GM18520 (cell line): Measurements from ENCODE around the gene GCC2.
"Not testable (repeated sequence)": the region's sequence is repeated elsewhere in the genome, so short reads cannot be mapped to it uniquely, and the experiment has no call there.

ENCODE experiments used
- ATAC-seq: cut with Tn5 transposase; IDR thresholded peaks from one replicate; pipeline ENCODE4 v1.9.1; 2021; ENCODE audit not compliant: unreplicated experiment

GCC2 gene

DNA sequence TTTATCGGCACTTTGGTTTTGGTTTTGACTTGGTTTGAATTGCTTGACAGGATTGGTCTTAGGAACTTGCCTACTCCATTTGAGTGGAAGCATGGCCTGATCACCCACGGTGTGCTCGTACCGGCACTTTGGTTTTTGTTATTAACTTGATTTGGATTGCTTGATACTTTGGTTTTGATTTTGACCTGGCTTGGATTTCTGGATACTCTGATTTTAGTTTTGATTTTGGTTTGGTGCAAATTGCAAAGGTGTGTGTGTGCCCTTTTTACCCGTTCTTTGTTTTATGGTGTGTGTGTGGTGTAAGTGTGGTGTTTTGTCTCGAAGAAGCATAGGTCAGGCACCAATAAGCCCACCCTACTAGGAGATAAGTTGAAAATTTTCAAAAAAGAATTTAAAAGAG lies 75.7 kb downstream of the GCC2 start:
- not testable (repeated sequence) for ATAC-seq

DNA sequence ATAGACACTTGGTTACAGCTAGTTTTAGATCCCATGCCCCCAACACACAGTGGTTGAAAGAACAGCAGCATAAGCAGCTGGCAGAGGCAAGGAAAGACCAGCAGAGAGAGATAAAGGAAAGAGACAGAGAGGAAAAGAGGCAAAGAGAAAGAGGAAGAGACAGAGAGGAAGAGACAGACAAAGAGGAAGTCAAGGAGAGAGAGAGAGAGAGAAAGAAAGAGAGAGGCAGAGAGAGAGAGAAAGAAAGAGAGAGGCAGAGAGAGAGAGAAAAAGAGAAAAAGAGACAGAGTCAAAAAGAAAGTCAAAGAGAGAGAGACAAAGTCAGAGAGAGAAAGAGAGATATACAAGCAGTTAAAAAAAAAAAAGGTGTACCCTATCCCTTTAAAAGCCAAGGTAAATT lies 76.3 kb downstream of the GCC2 start:
- ATAC-seq: not testable (repeated sequence)

DNA sequence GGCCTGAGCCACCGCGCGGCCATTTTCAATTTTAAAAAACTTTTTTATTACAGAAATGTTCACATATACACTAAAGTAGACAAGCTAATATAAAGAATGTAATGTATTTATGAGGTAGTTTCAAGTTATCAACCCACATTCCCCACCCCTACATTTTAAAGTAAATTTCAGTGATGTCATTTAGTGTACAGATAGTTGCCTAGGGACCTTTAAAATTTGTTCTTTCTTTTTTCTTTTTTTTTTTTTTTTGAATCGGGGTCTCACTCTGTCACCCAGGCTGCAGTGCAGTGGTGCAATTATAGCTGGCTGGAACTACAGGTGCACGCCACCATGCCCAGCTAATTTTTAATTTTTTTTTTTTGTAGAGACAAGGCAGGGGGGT lies 82.7 kb downstream of the GCC2 start:
- ATAC-seq: no peak

DNA sequence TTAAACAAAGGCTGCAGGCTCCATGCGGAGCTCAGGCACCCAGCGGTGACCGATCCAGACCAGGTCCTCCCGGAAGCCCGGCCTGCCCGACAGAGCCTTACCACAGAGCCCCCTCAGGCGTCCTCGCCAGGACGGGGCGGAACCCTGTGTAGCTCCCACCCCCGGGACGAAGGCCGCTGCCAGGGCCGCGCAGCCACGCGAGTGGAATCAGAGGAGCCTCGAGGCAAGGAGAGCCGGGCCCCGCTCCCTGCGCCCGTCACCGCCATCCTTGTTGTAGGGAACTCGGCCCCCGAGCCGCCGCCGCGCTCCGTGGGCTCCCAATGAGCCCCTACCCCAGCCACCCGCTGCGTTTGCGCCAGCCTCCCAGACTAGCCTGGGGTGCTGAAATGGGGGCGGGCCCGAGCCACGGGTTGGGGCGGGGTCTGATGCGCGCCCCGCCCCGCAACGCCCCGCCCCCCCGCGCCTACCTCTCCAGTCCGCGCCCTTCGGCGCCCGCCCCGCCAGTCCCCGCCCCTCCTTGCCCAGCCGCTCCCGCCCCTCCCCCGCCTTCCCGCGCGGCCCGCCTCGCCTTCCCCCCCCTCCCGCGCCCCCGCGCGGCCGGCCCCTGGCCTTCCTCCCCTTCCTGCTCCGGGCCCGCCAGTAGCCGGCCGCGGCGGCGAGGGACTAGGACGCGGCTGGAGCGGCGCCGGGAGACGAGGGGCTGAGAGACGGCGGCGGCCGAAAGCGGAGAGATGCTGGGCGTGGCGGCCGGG lies 85.0 kb downstream of the GCC2 start, which contains the start of gene LIMS1:
Gene LIMS1, plus strand, starts transcription at position 639 of the 752 bp plus-strand sequence. Its CDS starts 93 bp downstream, at position 732.
- peak; percentile 77 for ATAC-seq

DNA sequence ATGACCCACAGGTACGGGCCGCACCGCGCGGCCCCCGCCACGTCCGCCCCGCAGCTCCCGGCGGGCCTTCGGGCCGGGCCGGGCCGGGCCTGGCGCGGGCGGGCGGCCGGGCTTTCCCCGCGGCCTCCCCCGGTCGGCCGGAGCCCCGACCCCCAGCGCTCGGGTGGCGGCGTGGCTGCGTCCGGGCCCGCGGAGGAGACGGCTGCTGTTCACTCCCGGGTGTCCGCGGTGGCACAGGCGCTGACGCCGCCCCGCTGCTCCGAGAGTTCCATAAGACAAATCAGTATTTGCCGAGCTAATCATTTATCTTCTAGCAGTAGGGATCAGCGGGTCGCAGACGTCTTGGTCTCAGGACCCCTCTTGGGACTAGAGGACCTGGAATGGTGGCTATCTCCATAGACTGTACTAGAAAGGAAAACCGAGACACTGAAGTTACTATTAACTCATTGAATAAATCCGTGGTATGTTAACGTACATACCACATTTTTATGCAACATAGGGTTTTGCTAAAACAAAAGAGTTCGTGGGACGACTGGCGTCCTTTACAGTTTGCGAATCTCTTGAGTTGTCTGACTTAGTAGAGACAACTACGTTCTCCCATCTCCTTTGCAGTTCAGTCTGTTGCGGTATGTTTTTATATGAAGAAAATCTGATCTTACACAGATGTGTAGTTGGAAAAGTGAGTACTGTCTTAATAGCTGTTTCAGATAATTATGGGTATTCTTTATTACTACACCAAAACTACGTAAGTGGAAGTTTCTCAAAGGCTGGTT lies 85.8 kb downstream of the GCC2 start:
- peak; percentile 17 for ATAC-seq

DNA sequence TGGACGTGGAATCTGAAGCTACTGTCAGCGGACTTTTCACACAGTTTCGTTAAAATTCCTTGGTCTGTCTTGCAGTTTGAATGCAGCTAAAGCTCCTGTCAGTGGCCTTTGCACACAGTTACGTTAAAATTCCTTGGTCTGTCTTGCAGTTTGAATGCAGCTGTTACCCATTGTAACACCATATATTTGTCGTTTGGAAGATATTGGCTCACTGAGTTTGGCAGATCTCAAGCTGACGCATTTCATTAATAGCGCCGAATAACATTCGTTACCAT lies 86.3 kb downstream of the GCC2 start:
- no peak for ATAC-seq

DNA sequence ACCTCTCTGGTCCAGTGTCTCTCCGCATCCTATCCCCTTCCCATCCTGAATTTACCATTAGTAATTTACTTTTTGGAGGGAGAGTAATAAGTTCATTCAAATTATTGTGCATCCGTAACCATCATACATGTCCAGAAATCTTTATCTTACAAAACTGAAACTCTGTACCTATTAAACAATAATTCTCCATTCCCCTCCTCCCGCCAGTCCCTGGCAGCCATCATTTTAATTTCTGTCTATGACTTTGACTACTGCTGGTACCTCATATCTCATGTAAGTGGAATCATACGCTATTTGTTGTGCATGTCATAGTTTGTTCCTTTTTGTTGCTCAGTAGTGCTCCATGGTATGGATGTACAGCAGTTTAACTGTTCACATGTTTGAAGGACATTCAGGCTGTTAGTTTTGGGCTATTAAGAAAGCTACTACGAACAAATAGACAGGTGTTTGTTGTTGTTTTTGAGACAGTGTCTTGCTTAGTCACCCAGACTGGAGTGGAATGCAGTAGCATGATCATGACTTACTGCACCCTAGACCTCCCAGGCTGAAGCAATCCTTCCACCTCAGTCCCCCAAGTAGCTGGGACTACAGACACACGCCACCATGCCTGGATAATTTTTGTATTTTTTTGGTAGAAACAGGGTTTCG lies 87.3 kb downstream of the GCC2 start:
- ATAC-seq: no peak

DNA sequence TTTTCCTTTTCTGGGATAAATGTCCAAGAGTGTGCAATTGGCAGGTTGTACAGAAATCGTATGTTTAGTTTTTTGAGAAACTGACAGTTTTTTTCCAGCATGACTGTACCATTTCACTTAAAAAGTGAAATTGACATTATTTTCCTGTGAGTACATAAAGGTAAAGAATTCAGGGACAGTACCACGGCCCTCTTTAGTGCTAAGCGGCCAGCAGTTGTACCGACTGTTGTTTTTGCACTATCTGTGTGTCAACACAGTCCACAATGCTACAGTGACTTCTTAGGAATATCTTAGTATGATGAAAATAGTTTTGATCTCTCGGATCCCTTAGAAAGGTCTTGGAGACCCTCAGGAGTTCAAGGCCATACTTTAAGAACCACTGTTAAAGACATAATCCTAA lies 87.9 kb downstream of the GCC2 start:
- no peak for ATAC-seq

DNA sequence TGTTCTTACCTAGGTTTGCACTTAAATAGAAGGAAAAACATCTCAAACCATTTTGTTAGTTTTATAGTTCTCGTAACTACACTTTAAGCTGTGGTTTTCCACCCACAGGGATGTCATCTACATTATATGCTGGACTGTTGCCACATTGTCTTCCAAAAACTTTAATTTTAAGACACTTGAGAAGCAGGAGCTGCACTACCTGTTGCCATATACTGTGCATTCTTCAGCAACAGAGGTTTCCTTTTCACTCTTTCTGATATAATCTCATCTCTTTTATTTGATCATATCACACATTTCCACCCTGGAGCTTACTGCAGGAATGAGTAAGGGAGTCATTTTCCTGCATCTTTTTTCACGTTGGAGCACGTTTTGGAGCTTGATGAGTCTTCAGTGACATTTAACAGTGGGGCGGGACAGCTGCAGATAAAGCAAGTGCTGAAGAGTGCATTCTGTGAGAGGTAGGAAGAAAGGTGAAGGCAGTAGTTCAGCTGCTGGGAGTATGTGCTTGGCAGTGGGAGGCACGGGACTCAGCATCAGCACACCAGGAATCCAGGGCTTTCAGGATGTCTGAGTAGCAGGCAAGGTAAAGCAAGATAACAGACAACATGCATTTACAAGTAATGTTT lies 89.1 kb downstream of the GCC2 start:
- ATAC-seq: no peak

DNA sequence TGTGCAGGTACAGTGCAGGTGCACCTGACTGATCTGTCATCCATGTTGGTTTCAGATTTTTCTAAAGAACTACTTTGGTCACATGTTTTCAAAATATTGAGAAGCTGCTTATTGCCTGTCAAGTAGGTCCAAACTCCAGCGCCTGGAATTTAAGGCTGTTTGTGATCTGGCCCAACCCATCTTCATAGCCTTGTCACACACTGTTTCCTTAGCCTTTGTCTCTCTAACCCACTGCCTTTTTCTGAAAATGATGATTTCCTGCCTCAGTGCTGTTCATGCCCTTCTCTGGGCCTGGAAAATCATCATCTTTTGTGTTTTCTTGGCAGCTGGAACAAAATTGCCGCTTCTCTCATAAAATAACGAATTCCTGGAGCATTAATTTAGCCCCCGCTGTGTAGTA lies 92.4 kb downstream of the GCC2 start:
- no peak for ATAC-seq

DNA sequence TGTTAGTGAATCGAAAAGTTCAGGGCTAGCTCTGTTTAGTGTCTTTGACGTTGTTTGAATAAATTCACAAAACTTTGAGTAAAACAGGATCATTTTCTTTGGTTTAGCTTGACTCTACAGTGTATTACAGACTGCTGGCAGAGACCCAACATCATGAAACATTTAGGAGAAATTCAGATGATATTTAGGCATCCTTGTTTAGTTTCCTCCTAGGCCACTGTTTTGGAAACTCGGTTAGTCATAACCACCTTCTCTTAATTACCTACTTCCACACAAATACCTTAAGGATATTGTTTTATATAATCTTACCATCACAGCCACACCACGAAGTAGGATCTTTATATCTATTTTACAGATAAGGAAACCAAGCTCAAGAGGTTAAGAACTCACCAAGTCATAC lies 93.1 kb downstream of the GCC2 start:
- no peak for ATAC-seq

DNA sequence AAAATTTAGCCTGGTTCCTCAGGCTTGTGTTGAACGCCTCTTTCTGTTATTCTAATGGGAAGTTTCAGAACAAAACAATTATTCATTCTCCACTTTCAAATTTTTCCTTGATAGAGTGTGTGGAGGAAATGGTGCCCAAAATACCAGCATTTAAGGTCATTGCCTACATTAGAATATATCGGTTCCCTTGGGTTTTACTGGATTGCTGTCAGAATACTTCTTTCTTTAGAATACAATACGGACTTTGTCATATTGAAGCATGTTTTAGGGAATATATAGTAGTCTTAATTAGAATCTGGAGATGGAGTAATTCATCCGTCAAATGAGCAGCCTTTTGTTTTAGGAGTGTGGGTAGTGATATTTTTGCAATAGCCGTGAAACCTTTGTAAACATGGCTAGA lies 98.6 kb downstream of the GCC2 start:
- ATAC-seq: no peak

DNA sequence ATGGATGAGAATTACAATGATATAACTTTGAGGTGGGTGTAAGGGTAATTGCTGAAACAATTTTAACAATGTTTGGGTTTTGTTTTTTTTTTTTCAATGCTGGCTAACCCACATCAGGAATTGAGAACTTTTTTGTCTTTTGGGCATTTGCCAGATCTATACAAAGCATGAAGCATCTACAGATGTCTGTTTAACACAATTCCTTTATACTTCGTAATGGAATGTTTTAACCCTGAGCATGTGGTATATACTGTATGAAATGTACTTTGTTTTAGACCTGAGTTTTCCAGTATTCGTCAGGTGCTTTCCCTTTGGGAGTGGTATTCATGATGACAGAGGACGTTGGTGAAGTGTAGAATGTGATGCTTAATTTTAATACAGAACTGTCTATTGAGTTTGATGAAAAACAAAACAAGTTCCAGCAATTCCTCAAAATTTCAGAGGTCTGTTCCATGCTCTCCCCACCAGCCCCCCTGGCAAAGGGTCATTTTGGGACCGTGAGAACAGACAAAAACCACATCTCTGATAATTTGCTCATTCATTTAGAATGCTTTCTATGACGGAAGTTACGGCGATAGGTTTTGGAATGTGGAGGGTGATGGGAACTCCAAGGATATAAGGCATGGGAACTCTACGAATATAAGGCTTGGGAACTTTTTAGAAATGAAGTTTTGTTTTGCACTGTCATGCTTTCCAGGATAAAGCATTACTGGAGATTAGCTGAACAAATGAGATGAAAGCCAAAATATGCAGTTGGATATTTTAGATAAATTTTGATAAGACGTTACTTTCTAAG lies 99.4 kb downstream of the GCC2 start:
- ATAC-seq: no peak

DNA sequence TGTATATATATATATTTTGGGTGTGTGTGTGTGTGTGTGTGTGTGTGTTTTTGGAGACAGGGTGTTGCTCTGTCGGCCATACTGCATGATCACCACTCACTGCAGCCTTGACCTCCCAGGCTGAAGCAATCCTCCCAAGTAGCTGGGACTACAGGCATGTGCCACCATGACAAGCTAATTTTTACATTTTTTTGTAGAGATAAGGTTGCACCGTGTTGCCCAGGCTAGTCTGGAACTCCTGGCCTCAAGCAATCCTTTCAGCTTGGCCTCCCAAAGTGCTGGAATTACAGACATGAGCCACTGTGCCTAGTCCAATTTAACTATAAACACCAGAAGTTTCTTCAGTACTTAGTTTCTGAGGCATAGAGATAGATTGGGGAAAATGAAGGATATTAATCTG lies 103.6 kb downstream of the GCC2 start:
- no peak for ATAC-seq

DNA sequence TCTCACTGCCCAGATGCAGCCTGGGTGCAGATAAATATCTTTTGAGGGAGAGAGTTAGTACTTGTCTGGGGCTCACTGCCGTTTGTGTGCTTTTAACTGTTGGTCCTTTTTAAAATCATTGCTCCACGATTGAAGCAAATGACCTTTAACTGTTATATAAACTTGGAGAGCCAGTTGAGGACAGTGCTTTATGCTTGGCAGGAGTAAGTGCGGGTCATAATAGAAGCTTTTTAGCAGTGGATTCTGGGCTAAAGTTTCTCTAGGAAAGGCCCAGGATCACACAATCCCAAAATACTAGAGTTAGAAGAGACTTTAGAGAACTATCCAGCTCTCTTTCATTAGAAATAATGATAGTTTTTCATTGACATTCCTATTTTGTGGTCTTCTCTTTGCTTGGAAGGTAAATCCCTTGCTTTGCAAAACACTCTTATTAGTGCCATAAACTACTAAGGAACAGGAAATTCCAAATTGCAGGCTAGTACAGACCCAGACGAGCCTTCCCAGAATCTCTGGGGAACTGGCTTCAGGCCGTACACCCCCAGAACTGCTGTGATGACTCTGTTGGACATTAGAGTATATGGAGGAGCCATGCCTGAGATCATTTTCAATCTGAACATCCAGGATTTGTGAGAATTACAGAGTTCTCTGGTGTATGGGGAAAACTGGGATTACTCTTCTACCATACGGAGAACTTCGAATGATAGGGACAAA lies 104.4 kb downstream of the GCC2 start:
- no peak for ATAC-seq

DNA sequence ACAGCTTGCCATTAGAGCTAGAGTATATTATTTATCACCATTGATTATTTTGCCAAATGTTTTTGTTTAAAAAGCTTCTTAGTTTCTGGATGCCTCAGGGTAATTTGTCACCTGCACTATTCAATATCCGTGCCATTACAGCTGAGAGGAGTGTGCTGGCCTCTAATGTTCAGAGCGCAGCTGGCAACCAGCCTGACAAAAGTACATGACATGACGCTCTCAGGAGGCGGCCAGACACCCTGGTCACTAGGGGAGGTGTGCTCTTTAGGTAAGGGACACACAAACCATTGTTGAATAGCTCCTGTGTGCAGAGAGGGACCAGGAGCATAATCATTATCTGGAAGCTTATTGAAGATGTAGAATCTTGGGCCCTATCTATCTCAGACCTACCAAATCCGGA lies 105.5 kb downstream of the GCC2 start:
- ATAC-seq: no peak

DNA sequence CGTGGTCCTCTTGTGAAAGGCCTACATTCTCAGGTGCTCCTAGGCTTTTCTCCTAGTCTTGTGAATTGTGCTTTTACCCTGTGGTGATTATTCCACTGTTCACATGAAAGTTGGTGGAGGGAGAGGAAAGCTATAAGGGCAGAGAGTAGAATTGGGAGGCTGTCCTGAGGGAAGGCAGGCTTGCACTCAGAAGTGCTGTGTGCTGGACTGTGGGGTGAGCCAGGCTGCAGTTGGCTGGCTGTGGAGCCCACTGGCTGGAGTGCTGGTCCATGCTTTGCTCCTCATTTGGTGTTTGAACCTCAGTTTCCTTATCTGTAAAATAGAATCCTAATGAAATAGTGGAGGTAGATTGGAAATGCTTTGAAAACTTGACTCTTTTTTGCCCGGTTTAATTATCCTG lies 106.6 kb downstream of the GCC2 start:
- ATAC-seq: no peak

DNA sequence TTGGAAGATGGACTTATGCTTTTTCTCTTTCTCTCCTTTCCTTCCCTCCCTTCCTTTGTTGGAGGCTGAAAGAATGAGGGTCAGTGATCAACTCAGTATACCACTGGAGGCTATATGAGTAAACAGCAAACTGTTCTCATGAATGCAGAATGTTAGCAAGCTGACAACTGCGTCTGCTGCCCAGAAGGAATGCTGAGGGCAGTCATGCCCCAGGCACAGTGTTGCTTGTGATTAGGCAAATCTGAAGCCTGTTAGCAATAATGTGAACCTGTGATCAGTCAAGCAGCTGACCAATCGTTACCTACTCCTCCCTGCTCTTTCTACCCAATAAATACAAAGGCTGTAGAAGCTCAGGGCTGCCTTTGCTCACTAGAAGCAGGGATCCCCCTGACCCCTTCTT lies 107.6 kb downstream of the GCC2 start:
- ATAC-seq: not testable (repeated sequence)
